ENCODE measurements around the gene HAUS5. TPM values are rescaled to one million over a fixed set of nuclear protein-coding genes. Genes with fewer than 3 reads are reported as not detected.

Gene HAUS5
- polyA plus RNA-seq, 1 donor (not counting 4 experiments of a cell fraction or from before 2014, with no cell fraction given): 3.7 TPM

- dilution Hi-C loops (cut with MboI; ENCODE audit: extremely low pct_ligation_motif_present, low sequenced_read_pairs): no loop called here
- Histone ChIP-seq H3K9ac (ENCODE audit: control insufficient read depth, extremely low read depth, insufficient read depth, low read length) (peak overlapping the region; percentile 76), H3K27me3 (ENCODE audit: control insufficient read depth, extremely low read depth, insufficient read depth, low read length) (no peaks in the 10 kb centered on the region), H3K9me3 (ENCODE audit: control insufficient read depth, low read depth, low read length) (no peaks in the 10 kb centered on the region), H3K4me1 (ENCODE audit: control insufficient read depth, extremely low read depth, insufficient read depth, low read length) (peaks cover 15% of the 10 kb centered on the region), H3K9me1 (ENCODE audit: control insufficient read depth, extremely low read depth, insufficient read depth, low read length) (no peaks in the 10 kb centered on the region), H3K36me3 (ENCODE audit: control insufficient read depth in 2 of 2, extremely low read depth in 1 of 2, insufficient read depth in 2 of 2, low read length in 2 of 2) (no peaks in the 10 kb centered on the region), H3K4me2 (ENCODE audit: control insufficient read depth, extremely low read depth, insufficient read depth, low read depth, low read length) (peak overlapping the region; percentile 96), H3K27ac (ENCODE audit: control insufficient read depth, insufficient read depth, low read length) (peak overlapping the region; percentile 71), H3K4me3 (ENCODE audit: control insufficient read depth in 2 of 3, extremely low read depth in 1 of 3, insufficient read depth in 2 of 3, low read depth in 1 of 3, low read length in 3 of 3) (peak overlapping the region; percentile 41 to 80 (median 78)), H2AFZ (ENCODE audit: control insufficient read depth, low read length) (peak overlapping the region; percentile 98), H4K20me1 (ENCODE audit: control insufficient read depth, extremely low read depth, insufficient read depth, low read length) (no peaks in the 10 kb centered on the region), H3K79me2 (ENCODE audit: control insufficient read depth, insufficient read depth, low read length) (peaks cover 4% of the 10 kb centered on the region)
- peak in 1 of 3 experiments; percentile 7 for TF ChIP-seq CTCF (optimal IDR thresholded peaks at IDR 0.05 in 1 of 3, IDR thresholded peaks at IDR 0.05 in 1 of 3, conservative IDR thresholded peaks at IDR 0.05 in 1 of 3; ENCODE audit: extremely low read depth in 1 of 3, insufficient read depth in 2 of 3, low read length in 3 of 3)
- TF ChIP-seq EZH2 (IDR thresholded peaks at IDR 0.05; ENCODE audit: low read length): no peak
- FAIRE-seq: no peak
- no peak for DNase-seq (ENCODE audit: low read depth, low spot score)
These were observed 31.0 kb downstream of the HAUS5 start for GRCh38 chr19:35643255-35644205.

GRCh38 chr19:35644206-35644986 is 31.9 kb downstream of the HAUS5 start:
- no peak for TF ChIP-seq CTCF (optimal IDR thresholded peaks at IDR 0.05 in 1 of 3, IDR thresholded peaks at IDR 0.05 in 1 of 3, conservative IDR thresholded peaks at IDR 0.05 in 1 of 3; ENCODE audit: extremely low read depth in 1 of 3, insufficient read depth in 2 of 3, low read length in 3 of 3)
- TF ChIP-seq EZH2 (IDR thresholded peaks at IDR 0.05; ENCODE audit: low read length): no peak
- peak overlapping the region; percentile 41 to 80 (median 78) for H3K4me3 ChIP-seq (ENCODE audit: control insufficient read depth in 2 of 3, extremely low read depth in 1 of 3, insufficient read depth in 2 of 3, low read depth in 1 of 3, low read length in 3 of 3)
- H3K4me2 ChIP-seq (ENCODE audit: control insufficient read depth, extremely low read depth, insufficient read depth, low read depth, low read length): peak overlapping the region; percentile 96
- no peaks in the 10 kb centered on the region for H3K36me3 ChIP-seq (ENCODE audit: control insufficient read depth in 2 of 2, extremely low read depth in 1 of 2, insufficient read depth in 2 of 2, low read length in 2 of 2)
- no peaks in the 10 kb centered on the region for H3K9me3 ChIP-seq (ENCODE audit: control insufficient read depth, low read depth, low read length)
- peaks cover 19% of the 10 kb centered on the region for H3K4me1 ChIP-seq (ENCODE audit: control insufficient read depth, extremely low read depth, insufficient read depth, low read length)
- DNase-seq (ENCODE audit: low read depth, low spot score) (no peak), FAIRE-seq (no peak)
- peak overlapping the region; percentile 90 for H2AFZ ChIP-seq (ENCODE audit: control insufficient read depth, low read length)
- H3K9ac ChIP-seq (ENCODE audit: control insufficient read depth, extremely low read depth, insufficient read depth, low read length): peak overlapping the region; percentile 76
- no peaks in the 10 kb centered on the region for H4K20me1 ChIP-seq (ENCODE audit: control insufficient read depth, extremely low read depth, insufficient read depth, low read length)
- peak overlapping the region; percentile 71 for H3K27ac ChIP-seq (ENCODE audit: control insufficient read depth, insufficient read depth, low read length)
- H3K27me3 ChIP-seq (ENCODE audit: control insufficient read depth, extremely low read depth, insufficient read depth, low read length): no peaks in the 10 kb centered on the region
- dilution Hi-C loops (cut with MboI; ENCODE audit: extremely low pct_ligation_motif_present, low sequenced_read_pairs): no loop called here
- no peaks in the 10 kb centered on the region for H3K9me1 ChIP-seq (ENCODE audit: control insufficient read depth, extremely low read depth, insufficient read depth, low read length)
- H3K79me2 ChIP-seq (ENCODE audit: control insufficient read depth, insufficient read depth, low read length): peaks cover 13% of the 10 kb centered on the region

Measured in keratinocyte (primary cell).